Astrocyte (in vitro differentiated cells and primary cell): ENCODE data around the gene YPEL3. TPM values are rescaled to one million over a fixed set of nuclear protein-coding genes. Genes with fewer than 3 reads are reported as not detected.

ENCODE experiments used
- DNase-seq: peaks from one replicate; pipeline ENCODE4 v3.0.0-alpha.2; 2010; ENCODE audit warnings: low read depth
- FAIRE-seq: peaks from 2 replicates; lab custom pipeline; 2011; peaks lifted over from hg19 to GRCh38; lab: Jason Lieb, UNC
- H2AFZ ChIP-seq: 2 replicates; pipeline ENCODE4 v1.6.0; 2012; ENCODE audit warnings: low read depth, low read length, inconsistent platforms
- H3K27ac ChIP-seq: 2 replicates; pipeline ENCODE4 v1.5.1; 2011; ENCODE audit warnings: low read depth, low read length, inconsistent platforms
- H3K27me3 ChIP-seq: 2 replicates; pipeline ENCODE4 v1.6.0; 2011; ENCODE audit warnings: low read length, inconsistent platforms; ENCODE audit not compliant: insufficient read depth
- H3K36me3 ChIP-seq: 2 replicates; pipeline ENCODE4 v1.5.1; 2011; ENCODE audit warnings: low read length, inconsistent platforms; ENCODE audit not compliant: insufficient read depth
- H3K4me1 ChIP-seq: 2 replicates; pipeline ENCODE4 v1.5.1; 2011; ENCODE audit warnings: low read length, inconsistent platforms; ENCODE audit not compliant: insufficient read depth
- H3K4me2 ChIP-seq: 2 replicates; pipeline ENCODE4 v1.6.0; 2012; ENCODE audit warnings: low read length, inconsistent platforms
- H3K4me3 ChIP-seq: 2 replicates; pipeline ENCODE4 v1.5.1; 2011; ENCODE audit warnings: low read depth, mild to moderate bottlenecking, low read length, inconsistent platforms; ENCODE audit not compliant: insufficient read depth
- H3K79me2 ChIP-seq: 2 replicates; pipeline ENCODE4 v1.6.0; 2012; ENCODE audit warnings: mild to moderate bottlenecking, low read length, inconsistent platforms; ENCODE audit not compliant: insufficient read depth
- H3K9ac ChIP-seq: 2 replicates; pipeline ENCODE4 v1.6.0; 2012; ENCODE audit warnings: mild to moderate bottlenecking, low read length, inconsistent platforms
- H3K9me3 ChIP-seq: 2 replicates; pipeline ENCODE4 v1.5.1; 2012; ENCODE audit warnings: low read depth, mild to moderate bottlenecking, low read length, inconsistent platforms; ENCODE audit not compliant: insufficient read depth
- H4K20me1 ChIP-seq: 2 replicates; pipeline ENCODE4 v1.6.0; 2012; ENCODE audit warnings: low read length, inconsistent platforms; ENCODE audit not compliant: insufficient read depth
- H3K27ac Mint-ChIP-seq: one replicate; pipeline ENCODE4 v1.8.0; 2021; ENCODE audit warnings: mild to moderate bottlenecking, mixed read lengths; ENCODE audit not compliant: unreplicated experiment
- H3K27me3 Mint-ChIP-seq: one replicate; pipeline ENCODE4 v1.8.0; 2021; ENCODE audit warnings: low read depth, mixed read lengths; ENCODE audit not compliant: unreplicated experiment
- H3K36me3 Mint-ChIP-seq: one replicate; pipeline ENCODE4 v1.8.0; 2021; ENCODE audit warnings: low read depth, mixed read lengths; ENCODE audit not compliant: unreplicated experiment
- H3K4me1 Mint-ChIP-seq: one replicate; pipeline ENCODE4 v1.8.0; 2021; ENCODE audit warnings: low read depth, mixed read lengths; ENCODE audit not compliant: unreplicated experiment
- H3K4me3 Mint-ChIP-seq: one replicate; pipeline ENCODE4 v1.8.0; 2021; ENCODE audit warnings: mild to moderate bottlenecking, moderate library complexity, mixed read lengths; ENCODE audit not compliant: unreplicated experiment
- H3K9me3 Mint-ChIP-seq: one replicate; pipeline ENCODE4 v1.8.0; 2021; ENCODE audit warnings: mild to moderate bottlenecking, mixed read lengths; ENCODE audit not compliant: unreplicated experiment
- EZH2 ChIP-seq: IDR thresholded peaks from 2 replicates; pipeline ENCODE4 v1.6.1; 2012; ENCODE audit warnings: mild to moderate bottlenecking, low read length, inconsistent platforms; ENCODE audit not compliant: insufficient read depth
- total RNA-seq: library from RNA; stranded (reverse); gene quantifications from 2 replicates; pipeline ENCODE4 v1.2.1, GENCODE V29; 2021
- TF ChIP-seq, protein P1 (sequence below): IDR thresholded peaks from 2 replicates; pipeline ENCODE4 v1.5.1; 2011; ENCODE audit warnings: low read depth, mild to moderate bottlenecking, inconsistent platforms, low read length, moderate library complexity; ENCODE audit not compliant: insufficient read depth

YPEL3 gene
- total RNA-seq, 1 donor from 2014 or later: 20.5 TPM

GRCh38 chr16:30141750-30142149, 45.7 kb upstream of the YPEL3 start:
- Histone ChIP-seq H2AFZ (no peak overlapping the region), H4K20me1 (no peaks in the 10 kb centered on the region), H3K27me3 (no peaks in the 10 kb centered on the region), H3K4me3 (no peak overlapping the region), H3K27ac (no peak overlapping the region), H3K9ac (no peak overlapping the region), H3K79me2 (no peaks in the 10 kb centered on the region), H3K36me3 (no peaks in the 10 kb centered on the region), H3K9me3 (no peaks in the 10 kb centered on the region), H3K4me1 (no peaks in the 10 kb centered on the region), H3K4me2 (no peak overlapping the region)
- FAIRE-seq (no peak), DNase-seq (no peak)
- H3K9me3 Mint-ChIP-seq: peaks cover 2% of the 10 kb centered on the region
- H3K36me3 Mint-ChIP-seq: no peaks in the 10 kb centered on the region
- no peak overlapping the region for H3K4me3 Mint-ChIP-seq
- H3K27ac Mint-ChIP-seq: no peak overlapping the region
- no peaks in the 10 kb centered on the region for H3K4me1 Mint-ChIP-seq
- H3K27me3 Mint-ChIP-seq: peaks cover 5% of the 10 kb centered on the region
- TF ChIP-seq EZH2: no peak
- TF ChIP-seq, protein P1, sequence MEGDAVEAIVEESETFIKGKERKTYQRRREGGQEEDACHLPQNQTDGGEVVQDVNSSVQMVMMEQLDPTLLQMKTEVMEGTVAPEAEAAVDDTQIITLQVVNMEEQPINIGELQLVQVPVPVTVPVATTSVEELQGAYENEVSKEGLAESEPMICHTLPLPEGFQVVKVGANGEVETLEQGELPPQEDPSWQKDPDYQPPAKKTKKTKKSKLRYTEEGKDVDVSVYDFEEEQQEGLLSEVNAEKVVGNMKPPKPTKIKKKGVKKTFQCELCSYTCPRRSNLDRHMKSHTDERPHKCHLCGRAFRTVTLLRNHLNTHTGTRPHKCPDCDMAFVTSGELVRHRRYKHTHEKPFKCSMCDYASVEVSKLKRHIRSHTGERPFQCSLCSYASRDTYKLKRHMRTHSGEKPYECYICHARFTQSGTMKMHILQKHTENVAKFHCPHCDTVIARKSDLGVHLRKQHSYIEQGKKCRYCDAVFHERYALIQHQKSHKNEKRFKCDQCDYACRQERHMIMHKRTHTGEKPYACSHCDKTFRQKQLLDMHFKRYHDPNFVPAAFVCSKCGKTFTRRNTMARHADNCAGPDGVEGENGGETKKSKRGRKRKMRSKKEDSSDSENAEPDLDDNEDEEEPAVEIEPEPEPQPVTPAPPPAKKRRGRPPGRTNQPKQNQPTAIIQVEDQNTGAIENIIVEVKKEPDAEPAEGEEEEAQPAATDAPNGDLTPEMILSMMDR: no peak

- Mint-ChIP-seq H3K4me3 (no peak overlapping the region), H3K9me3 (peaks cover 2% of the 10 kb centered on the region), H3K36me3 (no peaks in the 10 kb centered on the region), H3K27me3 (peaks cover 10% of the 10 kb centered on the region), H3K4me1 (no peaks in the 10 kb centered on the region), H3K27ac (no peak overlapping the region)
- no peak for DNase-seq
- Histone ChIP-seq H3K9ac (no peak overlapping the region), H3K27ac (no peak overlapping the region), H3K4me3 (no peak overlapping the region), H3K9me3 (no peaks in the 10 kb centered on the region), H2AFZ (no peak overlapping the region), H3K4me2 (no peak overlapping the region), H4K20me1 (no peaks in the 10 kb centered on the region), H3K36me3 (no peaks in the 10 kb centered on the region), H3K79me2 (no peaks in the 10 kb centered on the region), H3K27me3 (no peaks in the 10 kb centered on the region), H3K4me1 (no peaks in the 10 kb centered on the region)
- TF ChIP-seq EZH2: no peak
- TF ChIP-seq, protein P1: no peak
- FAIRE-seq: no peak
Measured at GRCh38 chr16:30139583-30140481, 43.8 kb upstream of the YPEL3 start.

GRCh38 chr16:30137897-30138296, 41.9 kb upstream of the YPEL3 start:
- Histone ChIP-seq H3K27ac (no peak overlapping the region), H3K27me3 (no peaks in the 10 kb centered on the region), H3K79me2 (no peaks in the 10 kb centered on the region), H3K4me2 (no peak overlapping the region), H4K20me1 (no peaks in the 10 kb centered on the region), H2AFZ (no peak overlapping the region), H3K9ac (no peak overlapping the region), H3K36me3 (no peaks in the 10 kb centered on the region), H3K4me3 (no peak overlapping the region), H3K9me3 (no peaks in the 10 kb centered on the region), H3K4me1 (no peaks in the 10 kb centered on the region)
- FAIRE-seq (no peak), DNase-seq (no peak)
- H3K36me3 Mint-ChIP-seq: no peaks in the 10 kb centered on the region
- peaks cover 2% of the 10 kb centered on the region for H3K9me3 Mint-ChIP-seq
- no peak overlapping the region for H3K27ac Mint-ChIP-seq
- no peaks in the 10 kb centered on the region for H3K4me1 Mint-ChIP-seq
- H3K27me3 Mint-ChIP-seq: peaks cover 14% of the 10 kb centered on the region
- TF ChIP-seq, protein P1: no peak
- TF ChIP-seq EZH2: no peak
- no peak overlapping the region for H3K4me3 Mint-ChIP-seq
